ENCODE results near the gene TOPAZ1.

The TOPAZ1 gene

DNA sequence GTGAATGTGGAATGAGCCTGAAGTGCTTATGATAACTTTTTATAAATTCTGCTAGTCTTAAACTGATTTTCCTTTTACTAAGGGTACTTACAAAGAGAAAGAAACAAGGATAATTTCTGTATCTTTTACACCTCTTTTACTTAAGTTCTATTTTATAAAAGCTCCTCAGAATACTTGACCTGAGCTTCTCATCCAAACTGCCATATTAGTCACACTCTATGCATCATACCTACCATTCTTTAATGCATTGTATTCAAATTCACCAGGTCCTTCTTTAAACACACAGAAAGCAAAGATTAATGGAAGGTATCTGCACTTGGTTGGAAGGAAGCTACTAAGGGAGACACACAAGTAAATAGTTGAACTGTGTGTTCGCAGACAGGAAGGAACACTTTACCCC lies 1.6 kb upstream of the TOPAZ1 start:
- TF ChIP-seq, protein P1, sequence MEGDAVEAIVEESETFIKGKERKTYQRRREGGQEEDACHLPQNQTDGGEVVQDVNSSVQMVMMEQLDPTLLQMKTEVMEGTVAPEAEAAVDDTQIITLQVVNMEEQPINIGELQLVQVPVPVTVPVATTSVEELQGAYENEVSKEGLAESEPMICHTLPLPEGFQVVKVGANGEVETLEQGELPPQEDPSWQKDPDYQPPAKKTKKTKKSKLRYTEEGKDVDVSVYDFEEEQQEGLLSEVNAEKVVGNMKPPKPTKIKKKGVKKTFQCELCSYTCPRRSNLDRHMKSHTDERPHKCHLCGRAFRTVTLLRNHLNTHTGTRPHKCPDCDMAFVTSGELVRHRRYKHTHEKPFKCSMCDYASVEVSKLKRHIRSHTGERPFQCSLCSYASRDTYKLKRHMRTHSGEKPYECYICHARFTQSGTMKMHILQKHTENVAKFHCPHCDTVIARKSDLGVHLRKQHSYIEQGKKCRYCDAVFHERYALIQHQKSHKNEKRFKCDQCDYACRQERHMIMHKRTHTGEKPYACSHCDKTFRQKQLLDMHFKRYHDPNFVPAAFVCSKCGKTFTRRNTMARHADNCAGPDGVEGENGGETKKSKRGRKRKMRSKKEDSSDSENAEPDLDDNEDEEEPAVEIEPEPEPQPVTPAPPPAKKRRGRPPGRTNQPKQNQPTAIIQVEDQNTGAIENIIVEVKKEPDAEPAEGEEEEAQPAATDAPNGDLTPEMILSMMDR (IDR thresholded peaks at IDR 0.05; ENCODE audit: low read depth, low read length), result no peak
- no peak overlapping the region for H3K4me3 ChIP-seq (ENCODE audit: low read depth, low read length)

DNA sequence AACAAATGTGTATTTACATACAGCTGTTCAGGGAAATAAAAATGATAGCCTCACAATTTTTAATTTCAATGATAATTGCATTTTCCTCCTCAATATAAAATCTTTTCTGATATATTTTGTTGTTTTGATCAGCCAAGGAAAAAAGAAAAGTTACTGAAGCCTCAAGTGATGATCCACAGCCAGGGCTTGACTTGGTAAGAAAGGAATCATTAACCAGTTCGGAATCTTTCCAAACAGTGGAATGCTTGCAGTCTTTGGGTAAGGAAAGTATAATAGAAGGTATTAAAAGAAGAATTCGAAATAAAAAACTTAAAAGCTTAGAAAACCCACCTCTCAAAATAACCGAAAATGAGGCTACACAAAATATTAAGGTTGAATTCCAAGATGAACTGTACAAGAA lies 1.0 kb downstream of the TOPAZ1 start:
- TF ChIP-seq, protein P1 (IDR thresholded peaks at IDR 0.05; ENCODE audit: low read depth, low read length), result no peak
- H3K4me3 ChIP-seq (ENCODE audit: low read depth, low read length), result no peak overlapping the region

GRCh38 chr3:44248152-44248551 lies 6.5 kb downstream of the TOPAZ1 start:
- H3K4me3 ChIP-seq (ENCODE audit: low read depth, low read length), result no peak overlapping the region
- TF ChIP-seq, protein P1 (IDR thresholded peaks at IDR 0.05; ENCODE audit: low read depth, low read length), result no peak

GRCh38 chr3:44252332-44252959 lies 10.8 kb downstream of the TOPAZ1 start:
- TF ChIP-seq, protein P1 (IDR thresholded peaks at IDR 0.05; ENCODE audit: low read depth, low read length), result no peak

DNA sequence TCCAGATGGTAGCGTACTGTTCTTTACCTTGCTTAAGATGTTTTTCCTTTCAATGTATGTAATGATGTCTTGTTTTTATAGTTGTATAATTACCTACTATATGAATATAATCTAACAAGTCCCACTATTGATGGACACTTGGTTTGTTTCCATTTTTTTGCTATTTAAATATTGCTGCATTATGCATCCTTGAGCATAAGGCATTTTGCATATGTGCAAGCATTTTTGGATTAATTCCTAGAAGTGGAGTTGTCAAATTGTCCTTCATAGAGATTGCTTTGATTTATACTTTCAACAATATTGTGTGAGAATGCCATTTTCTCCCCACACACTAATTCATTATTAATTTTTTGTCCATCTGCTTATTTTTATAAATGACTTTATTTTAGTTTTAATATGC lies 17.7 kb downstream of the TOPAZ1 start:
- H3K4me3 ChIP-seq (ENCODE audit: low read depth, low read length), result no peak overlapping the region
- TF ChIP-seq, protein P1 (IDR thresholded peaks at IDR 0.05; ENCODE audit: low read depth, low read length), result no peak

More at GRCh38 chr3:44252332-44252959, 10.8 kb downstream of the TOPAZ1 start:
- no peak overlapping the region for H3K4me3 ChIP-seq (ENCODE audit: low read depth, low read length)

DNA sequence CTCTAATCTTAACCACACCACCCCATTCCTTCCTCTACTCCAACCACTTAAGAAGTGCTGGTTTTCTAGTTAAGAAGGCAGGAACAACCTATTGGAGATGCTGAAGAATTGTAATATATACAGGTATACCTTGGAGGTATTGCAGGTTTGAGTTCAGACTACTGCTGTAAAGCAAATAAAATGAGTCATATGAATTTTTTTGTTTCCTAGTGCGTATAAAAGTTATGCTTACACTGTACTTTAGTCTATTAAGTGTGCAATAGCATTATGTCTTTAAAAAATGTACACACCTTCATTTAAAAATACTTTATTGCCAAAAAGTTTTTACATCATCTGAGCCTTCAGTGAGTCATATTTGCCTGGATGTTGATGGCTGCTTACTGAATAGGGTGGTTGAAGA lies 22.5 kb downstream of the TOPAZ1 start:
- no peak overlapping the region for H3K4me3 ChIP-seq (ENCODE audit: low read depth, low read length)
- TF ChIP-seq, protein P1 (IDR thresholded peaks at IDR 0.05; ENCODE audit: low read depth, low read length), result no peak

DNA sequence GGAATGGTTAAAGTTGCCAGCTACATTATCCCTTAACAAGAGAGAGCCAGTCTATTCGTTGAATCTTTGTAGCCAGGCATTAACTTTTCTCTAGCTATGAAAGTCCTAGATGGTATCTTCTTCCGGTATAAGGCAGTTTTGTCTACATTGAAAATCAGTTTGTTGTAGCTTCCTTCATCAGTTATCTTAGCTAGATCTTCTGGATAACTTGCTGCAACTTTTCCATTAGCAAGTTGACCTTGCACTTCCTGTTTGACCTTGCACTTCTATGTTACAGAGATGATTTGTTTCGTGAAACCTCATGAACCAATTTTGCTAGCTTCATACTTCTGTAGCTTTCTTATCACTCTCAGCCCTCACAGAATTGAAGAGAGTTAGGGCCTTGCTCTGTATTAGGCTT lies 24.1 kb downstream of the TOPAZ1 start:
- no peak overlapping the region for H3K4me3 ChIP-seq (ENCODE audit: low read depth, low read length)
- TF ChIP-seq, protein P1 (IDR thresholded peaks at IDR 0.05; ENCODE audit: low read depth, low read length), result no peak

Measured in WI38 (cell line).